ENCODE measurements around the gene SGCE.

SGCE gene

DNA sequence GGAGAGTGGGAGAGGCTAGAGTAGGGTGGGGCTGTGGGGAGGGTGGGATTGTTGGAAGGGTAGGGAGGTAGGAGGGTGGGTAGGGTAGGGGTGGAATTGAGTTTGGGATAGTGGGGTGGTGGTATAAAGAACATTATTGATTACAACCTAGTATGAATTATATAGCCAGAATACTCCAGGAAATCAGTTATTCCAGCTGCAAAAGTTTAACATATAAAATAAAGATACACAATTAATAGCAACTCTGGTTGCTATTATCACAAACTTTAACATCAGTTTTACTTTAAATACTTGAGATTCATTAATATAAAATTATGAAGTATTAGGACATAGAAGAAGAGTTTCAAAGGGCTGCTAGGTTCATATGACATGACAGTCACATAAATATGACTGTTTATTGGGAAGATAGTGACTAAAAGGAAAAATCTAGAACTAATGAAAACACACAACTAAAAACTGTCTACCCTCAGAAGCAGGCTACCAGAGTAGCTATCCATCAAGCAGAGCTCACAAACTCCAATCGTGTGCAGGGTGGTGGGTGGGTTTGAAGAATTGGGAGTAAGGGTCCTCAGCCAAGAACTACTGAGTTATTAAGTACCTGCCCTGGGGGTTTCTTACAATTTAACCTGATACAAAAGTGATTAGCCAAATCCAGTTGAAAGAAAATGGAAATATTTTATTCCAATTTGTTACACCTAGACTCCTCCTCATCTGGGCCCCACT, 14.0 kb upstream of the SGCE start:
- H3K27me3 Mint-ChIP-seq: peaks cover 17% of the 10 kb centered on the region
- no peaks in the 10 kb centered on the region for H3K9me3 Mint-ChIP-seq
- no peak for DNase-seq
- no peaks in the 10 kb centered on the region for H3K36me3 Mint-ChIP-seq (ENCODE audit: low read depth)
- H3K4me3 Mint-ChIP-seq: no peak overlapping the region
- H3K4me1 Mint-ChIP-seq (ENCODE audit: low read depth): peaks cover 2% of the 10 kb centered on the region
- H3K27ac Mint-ChIP-seq: no peak overlapping the region

GRCh38 chr7:94666879-94667587, 11.1 kb upstream of the SGCE start:
- H3K4me1 Mint-ChIP-seq (ENCODE audit: low read depth): peaks cover 2% of the 10 kb centered on the region
- H3K9me3 Mint-ChIP-seq: no peaks in the 10 kb centered on the region
- no peaks in the 10 kb centered on the region for H3K36me3 Mint-ChIP-seq (ENCODE audit: low read depth)
- H3K4me3 Mint-ChIP-seq: no peak overlapping the region
- H3K27ac Mint-ChIP-seq: no peak overlapping the region
- peaks cover 17% of the 10 kb centered on the region for H3K27me3 Mint-ChIP-seq
- no peak for DNase-seq

DNA sequence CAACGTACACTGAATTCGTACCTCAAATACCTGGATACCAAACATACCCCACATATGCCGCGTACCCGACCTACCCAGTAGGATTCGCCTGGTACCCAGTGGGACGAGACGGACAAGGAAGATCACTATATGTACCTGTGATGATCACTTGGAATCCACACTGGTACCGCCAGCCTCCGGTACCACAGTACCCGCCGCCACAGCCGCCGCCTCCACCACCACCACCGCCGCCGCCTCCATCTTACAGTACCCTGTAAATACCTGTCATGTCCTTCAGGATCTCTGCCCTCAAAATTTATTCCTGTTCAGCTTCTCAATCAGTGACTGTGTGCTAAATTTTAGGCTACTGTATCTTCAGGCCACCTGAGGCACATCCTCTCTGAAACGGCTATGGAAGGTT, 9.5 kb upstream of the SGCE start:
- H3K27me3 Mint-ChIP-seq: peaks cover 17% of the 10 kb centered on the region
- no peak overlapping the region for H3K4me3 Mint-ChIP-seq
- H3K4me1 Mint-ChIP-seq (ENCODE audit: low read depth): peaks cover 2% of the 10 kb centered on the region
- no peak overlapping the region for H3K27ac Mint-ChIP-seq
- no peak for DNase-seq
- H3K36me3 Mint-ChIP-seq (ENCODE audit: low read depth): no peaks in the 10 kb centered on the region
- no peaks in the 10 kb centered on the region for H3K9me3 Mint-ChIP-seq

- Mint-ChIP-seq H3K4me3 (no peak overlapping the region), H3K9me3 (no peaks in the 10 kb centered on the region), H3K4me1 (ENCODE audit: low read depth) (peaks cover 2% of the 10 kb centered on the region), H3K36me3 (ENCODE audit: low read depth) (no peaks in the 10 kb centered on the region), H3K27me3 (peaks cover 12% of the 10 kb centered on the region), H3K27ac (no peak overlapping the region)
- no peak for DNase-seq
Measured at GRCh38 chr7:94664023-94664422, 8.1 kb upstream of the SGCE start.

- Mint-ChIP-seq H3K4me1 (ENCODE audit: low read depth) (peaks cover 2% of the 10 kb centered on the region), H3K9me3 (no peaks in the 10 kb centered on the region), H3K27ac (no peak overlapping the region), H3K27me3 (peaks cover 2% of the 10 kb centered on the region), H3K36me3 (ENCODE audit: low read depth) (no peaks in the 10 kb centered on the region), H3K4me3 (no peak overlapping the region)
- no peak for DNase-seq
Measured at GRCh38 chr7:94662548-94662947, 6.6 kb upstream of the SGCE start.

GRCh38 chr7:94660006-94660405, 4.1 kb upstream of the SGCE start:
- no peak overlapping the region for H3K27ac Mint-ChIP-seq
- H3K36me3 Mint-ChIP-seq (ENCODE audit: low read depth): no peaks in the 10 kb centered on the region
- peaks cover 24% of the 10 kb centered on the region for H3K27me3 Mint-ChIP-seq
- H3K9me3 Mint-ChIP-seq: no peaks in the 10 kb centered on the region
- no peak overlapping the region for H3K4me3 Mint-ChIP-seq
- H3K4me1 Mint-ChIP-seq (ENCODE audit: low read depth): peaks cover 18% of the 10 kb centered on the region
- DNase-seq: no peak

DNA sequence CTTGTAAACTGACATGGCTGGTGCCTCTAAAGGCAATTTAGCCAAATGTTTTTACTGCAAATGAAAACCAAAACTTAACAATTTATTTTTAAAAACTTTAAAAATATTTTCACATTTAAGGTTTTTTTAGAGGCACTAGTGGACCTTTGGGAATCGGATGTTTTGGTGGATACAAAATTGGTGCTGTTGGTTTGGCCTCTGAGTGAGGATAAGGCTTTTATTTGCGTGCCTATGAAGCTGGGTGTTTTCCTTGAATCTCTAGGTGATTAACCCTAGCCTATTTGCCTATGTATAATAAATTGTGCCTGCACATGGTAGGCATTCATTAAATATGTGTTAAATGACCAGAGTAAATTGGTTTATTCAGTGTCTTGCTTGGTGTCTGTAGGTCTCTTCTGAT, 2.9 kb upstream of the SGCE start:
- H3K4me1 Mint-ChIP-seq (ENCODE audit: low read depth): peaks cover 22% of the 10 kb centered on the region
- H3K9me3 Mint-ChIP-seq: no peaks in the 10 kb centered on the region

DNA sequence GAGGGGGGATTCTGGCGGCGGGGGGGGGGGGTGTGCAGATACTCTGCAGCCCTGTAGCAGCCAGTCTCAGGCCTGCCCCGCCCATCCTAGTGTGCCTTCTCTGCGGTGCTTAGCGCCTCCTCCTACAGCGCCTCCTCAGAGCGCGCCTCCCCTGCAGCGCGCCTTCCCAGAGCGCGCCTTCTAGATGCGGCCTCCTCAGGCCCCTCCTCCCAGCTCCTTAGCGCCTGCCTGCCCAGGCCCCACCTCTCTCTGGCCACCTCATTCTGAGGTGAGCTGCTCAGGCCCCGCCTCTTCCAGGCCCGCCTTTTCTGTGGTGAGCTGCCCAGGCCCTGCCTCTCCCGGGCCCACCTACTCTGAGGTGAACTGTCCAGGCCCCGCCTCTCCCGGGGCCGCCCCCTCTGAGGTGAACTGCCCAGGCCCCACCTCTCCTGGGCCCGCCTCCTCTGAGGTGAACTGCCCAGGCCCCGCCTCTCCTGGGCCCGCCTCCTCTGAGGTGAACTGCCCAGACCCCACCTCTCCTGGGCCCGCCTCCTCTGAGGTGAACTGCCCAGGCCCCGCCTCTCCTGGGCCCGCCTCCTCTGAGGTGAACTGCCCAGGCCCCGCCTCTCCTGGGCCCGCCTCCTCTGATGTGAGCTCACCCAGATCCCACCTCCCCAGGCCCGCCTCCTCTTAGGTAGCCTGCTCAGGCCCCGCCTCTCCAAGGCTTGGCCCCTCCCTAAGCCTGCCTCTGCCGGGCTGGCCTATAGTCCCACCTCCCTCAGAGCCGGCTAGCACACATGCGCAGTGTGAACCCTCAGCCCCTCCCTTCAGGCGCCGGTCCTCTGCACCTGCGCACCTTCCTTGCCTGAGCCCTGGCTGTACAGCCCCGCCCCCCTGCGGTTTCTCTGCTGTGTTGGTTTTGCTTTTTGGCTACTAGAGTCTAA, 2.1 kb upstream of the SGCE start:
- Mint-ChIP-seq H3K9me3 (no peaks in the 10 kb centered on the region), H3K27me3 (peaks cover 35% of the 10 kb centered on the region), H3K36me3 (ENCODE audit: low read depth) (no peaks in the 10 kb centered on the region), H3K4me3 (peak overlapping the region; percentile 73), H3K27ac (no peak overlapping the region), H3K4me1 (ENCODE audit: low read depth) (peaks cover 22% of the 10 kb centered on the region)
- peak; percentile 94 for DNase-seq

More for the DNA sequence above, 2.9 kb upstream of the SGCE start:
- no peaks in the 10 kb centered on the region for H3K36me3 Mint-ChIP-seq (ENCODE audit: low read depth)
- H3K4me3 Mint-ChIP-seq: no peak overlapping the region
- H3K27me3 Mint-ChIP-seq: peaks cover 35% of the 10 kb centered on the region
- no peak for DNase-seq
- no peak overlapping the region for H3K27ac Mint-ChIP-seq

DNA sequence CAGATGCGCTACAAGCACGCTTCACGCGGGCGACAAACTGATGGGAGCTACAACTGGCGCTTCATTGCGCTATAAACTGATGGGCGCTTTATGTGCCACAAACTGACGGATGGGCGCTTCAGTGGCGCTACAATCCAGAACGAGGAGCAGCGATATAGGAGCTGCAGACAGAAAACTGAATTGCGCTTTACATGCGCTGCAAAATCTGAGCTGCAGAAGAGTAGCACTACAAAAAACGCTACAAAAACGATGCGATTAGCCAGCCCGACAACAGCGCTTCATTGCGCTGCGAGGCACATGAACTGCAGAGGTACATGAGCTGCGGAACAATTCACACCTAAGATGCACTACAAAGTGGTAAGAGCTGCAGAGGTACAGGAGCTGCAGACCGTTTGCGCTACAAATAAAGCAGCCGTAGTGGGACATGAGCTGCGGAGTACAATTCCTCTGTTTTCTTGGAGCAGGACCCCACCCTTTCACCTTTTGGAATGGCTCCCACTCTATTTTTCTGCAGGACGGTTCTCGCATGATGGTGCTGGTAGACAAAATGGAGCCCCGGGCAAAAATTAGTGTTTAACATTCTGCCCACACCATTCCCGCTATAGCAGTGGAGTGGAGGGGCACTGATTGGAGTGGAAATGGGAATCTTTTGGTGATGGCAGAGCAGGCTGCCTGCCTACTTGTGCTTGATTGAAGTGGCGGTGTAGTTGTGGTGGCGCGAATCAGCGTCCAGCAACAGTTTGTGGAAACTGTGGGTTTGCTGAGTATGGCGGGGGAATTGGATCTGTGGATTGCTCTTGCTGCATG, 1.2 kb upstream of the SGCE start:
- Mint-ChIP-seq H3K36me3 (ENCODE audit: low read depth) (no peaks in the 10 kb centered on the region), H3K9me3 (no peaks in the 10 kb centered on the region), H3K27me3 (peaks cover 40% of the 10 kb centered on the region), H3K4me3 (peak overlapping the region; percentile 73), H3K27ac (no peak overlapping the region), H3K4me1 (ENCODE audit: low read depth) (peaks cover 22% of the 10 kb centered on the region)
- DNase-seq: peak; percentile 49

GRCh38 chr7:94656658-94656924, 658 bp upstream of the SGCE start:
- no peak overlapping the region for H3K27ac Mint-ChIP-seq
- H3K27me3 Mint-ChIP-seq: peaks cover 44% of the 10 kb centered on the region
- no peaks in the 10 kb centered on the region for H3K36me3 Mint-ChIP-seq (ENCODE audit: low read depth)
- no peaks in the 10 kb centered on the region for H3K9me3 Mint-ChIP-seq
- H3K4me1 Mint-ChIP-seq (ENCODE audit: low read depth): peaks cover 22% of the 10 kb centered on the region
- peak overlapping the region; percentile 73 for H3K4me3 Mint-ChIP-seq
- no peak for DNase-seq

DNA sequence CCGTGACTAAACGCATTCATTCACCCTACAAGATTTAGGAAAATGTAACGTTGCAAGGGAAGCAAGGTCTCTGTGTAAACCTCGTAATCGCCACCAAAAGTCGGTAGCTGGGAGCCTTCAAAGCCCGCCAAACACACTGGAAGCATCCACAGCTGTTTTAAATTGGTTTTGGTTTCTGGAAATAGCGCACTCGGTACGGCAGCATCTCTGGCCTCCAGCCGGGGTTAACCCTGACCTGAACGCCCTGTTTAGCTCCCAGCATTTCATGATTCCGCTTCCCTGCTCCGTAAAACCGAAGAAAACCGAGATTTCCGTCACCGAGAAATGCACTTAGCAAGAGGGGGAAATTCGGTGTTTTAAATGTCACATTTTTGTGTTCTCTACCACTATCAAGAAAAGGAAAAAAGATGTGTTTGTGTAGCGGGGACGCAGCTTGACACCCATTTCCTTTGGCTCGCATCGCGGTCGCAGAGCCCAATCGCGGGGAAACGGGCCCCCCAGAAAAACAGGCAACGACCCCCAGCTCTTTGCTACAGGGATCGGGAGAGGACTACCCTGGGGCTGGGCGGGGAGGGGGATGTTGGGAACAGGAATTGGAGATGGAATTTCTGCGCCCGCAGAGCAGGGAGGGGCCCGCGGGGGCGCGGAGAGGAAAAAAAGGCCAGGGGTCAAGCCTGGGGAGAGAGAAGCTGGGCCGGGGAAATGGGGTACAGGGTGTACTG, 646 bp downstream of the SGCE start:
- peaks cover 57% of the 10 kb centered on the region for H3K27me3 Mint-ChIP-seq
- DNase-seq: peak; percentile 34
- H3K27ac Mint-ChIP-seq: no peak overlapping the region
- no peaks in the 10 kb centered on the region for H3K36me3 Mint-ChIP-seq (ENCODE audit: low read depth)
- H3K4me1 Mint-ChIP-seq (ENCODE audit: low read depth): peaks cover 22% of the 10 kb centered on the region
- peak overlapping the region; percentile 70 for H3K4me3 Mint-ChIP-seq
- no peaks in the 10 kb centered on the region for H3K9me3 Mint-ChIP-seq

GRCh38 chr7:94654783-94655125, 1.2 kb downstream of the SGCE start:
- H3K27ac Mint-ChIP-seq: no peak overlapping the region
- H3K9me3 Mint-ChIP-seq: no peaks in the 10 kb centered on the region
- H3K4me3 Mint-ChIP-seq: peak overlapping the region; percentile 70
- no peaks in the 10 kb centered on the region for H3K36me3 Mint-ChIP-seq (ENCODE audit: low read depth)
- peaks cover 62% of the 10 kb centered on the region for H3K27me3 Mint-ChIP-seq
- no peak for DNase-seq
- H3K4me1 Mint-ChIP-seq (ENCODE audit: low read depth): peaks cover 22% of the 10 kb centered on the region

GRCh38 chr7:94650147-94651051, 5.5 kb downstream of the SGCE start:
- no peak for DNase-seq
- Mint-ChIP-seq H3K9me3 (no peaks in the 10 kb centered on the region), H3K4me3 (no peak overlapping the region), H3K36me3 (ENCODE audit: low read depth) (no peaks in the 10 kb centered on the region), H3K27me3 (peaks cover 71% of the 10 kb centered on the region), H3K27ac (no peak overlapping the region), H3K4me1 (ENCODE audit: low read depth) (peaks cover 8% of the 10 kb centered on the region)
